Endothelial cell of umbilical vein (primary cell): ENCODE results near the gene GRID2. TPM values are rescaled to one million over a fixed set of nuclear protein-coding genes. Genes with fewer than 3 reads are reported as not detected.

Experiments used
- BruUV-seq: library from RNA; stranded (reverse); fragments of 400-500 nt; replicated peaks from 2 replicates; lab custom pipeline; 2021; lab: Mats Ljungman, UMichigan
- CTCF ChIA-PET: fragments of 300-600, 350-600 bp; sonication (Branson Sonifier 250); formaldehyde crosslinking; loops from one replicate; lab custom pipeline; 2021; ENCODE audit warnings: antibody characterized with exemption, inconsistent platforms; lab: Charles Lee
- POLR2A ChIA-PET: fragments of 300-600, 350-600 bp; sonication (Branson Sonifier 250); formaldehyde crosslinking; loops from one replicate; lab custom pipeline; 2021; ENCODE audit warnings: antibody characterized with exemption, inconsistent platforms; lab: Charles Lee
- DNase-seq: peaks from one replicate; pipeline ENCODE4 v3.0.0-alpha.2; 2011; ENCODE audit warnings: low read depth, low spot score
- FAIRE-seq: peaks from 2 replicates; lab custom pipeline; 2011; peaks lifted over from hg19 to GRCh38; lab: Jason Lieb, UNC
- H2AFZ ChIP-seq: 2 replicates; pipeline ENCODE4 v1.6.0; 2012; ENCODE audit warnings: low read depth, low read length, control low read depth, inconsistent platforms
- H3K27ac ChIP-seq: 2 replicates; pipeline ENCODE4 v1.5.1; 2011; ENCODE audit warnings: low read depth, mild to moderate bottlenecking, control low read depth, low read length, moderate library complexity; ENCODE audit not compliant: insufficient read depth
- H3K27me3 ChIP-seq, 2 experiments: 2 replicates each; pipeline versions ENCODE4 v1.6.0 to v1.6.1; 2011; ENCODE audit warnings: low read length in 2 of 2, mixed read lengths in 1 of 2; ENCODE audit not compliant: control insufficient read depth in 2 of 2, insufficient read depth in 2 of 2
- H3K36me3 ChIP-seq, 2 experiments: 2 replicates in 1 of 2; 3 replicates in 1 of 2; pipeline ENCODE4 v1.5.1; 2011; ENCODE audit warnings: low read length in 2 of 2, mild to moderate bottlenecking in 1 of 2, moderate library complexity in 1 of 2; ENCODE audit not compliant: control insufficient read depth in 2 of 2, insufficient read depth in 2 of 2; ENCODE audit errors: extremely low read depth in 1 of 2
- H3K4me1 ChIP-seq: 3 replicates; pipeline ENCODE4 v1.5.1; 2011; ENCODE audit warnings: mild to moderate bottlenecking, low read length; ENCODE audit not compliant: control insufficient read depth, insufficient read depth; ENCODE audit errors: extremely low read depth
- H3K4me2 ChIP-seq: 2 replicates; pipeline ENCODE4 v1.6.1; 2011; ENCODE audit warnings: low read length, control low read depth, mixed read lengths; ENCODE audit not compliant: insufficient read depth
- H3K4me3 ChIP-seq, 3 experiments: fragments of 200-600 bp in 1 of 3; sonication (generic), shearing (Covaris generic) in 1 of 3; replicated peaks in 1 of 3; 2 replicates each; pipeline ENCODE4 v1.5.1; 2011 to 2016; ENCODE audit warnings: control low read depth in 3 of 3, low read length in 3 of 3, mild to moderate bottlenecking in 2 of 3, inconsistent platforms in 1 of 3, low read depth in 1 of 3, moderate library complexity in 1 of 3; ENCODE audit not compliant: insufficient read depth in 1 of 3
- H3K79me2 ChIP-seq: 2 replicates; pipeline ENCODE4 v1.6.0; 2012; ENCODE audit warnings: low read length, inconsistent platforms; ENCODE audit not compliant: control insufficient read depth, insufficient read depth
- H3K9ac ChIP-seq: replicated peaks from 2 replicates; pipeline ENCODE3; 2011; ENCODE audit warnings: low read length, control low read depth; ENCODE audit not compliant: insufficient read depth; ENCODE audit errors: extremely low read depth
- H3K9me1 ChIP-seq: replicated peaks from 3 replicates; pipeline ENCODE4 v1.6.0; 2011; ENCODE audit warnings: mild to moderate bottlenecking, low read length; ENCODE audit not compliant: control insufficient read depth, insufficient read depth; ENCODE audit errors: extremely low read depth
- H3K9me3 ChIP-seq: replicated peaks from 2 replicates; pipeline ENCODE4 v1.5.1; 2012; ENCODE audit warnings: low read length, inconsistent platforms; ENCODE audit not compliant: control insufficient read depth, insufficient read depth
- H4K20me1 ChIP-seq: replicated peaks from 2 replicates; pipeline ENCODE3; 2011; ENCODE audit warnings: mild to moderate bottlenecking, low read length; ENCODE audit not compliant: control insufficient read depth, insufficient read depth; ENCODE audit errors: extremely low read depth
- EZH2 ChIP-seq: IDR thresholded peaks from 2 replicates; pipeline ENCODE4 v1.6.1; 2012; ENCODE audit warnings: borderline replicate concordance, low read depth, mild to moderate bottlenecking, moderate library complexity, low read length, inconsistent platforms; ENCODE audit not compliant: severe bottlenecking
- FOS ChIP-seq: IDR thresholded peaks from 2 replicates; pipeline ENCODE4 v1.6.1; 2011; ENCODE audit warnings: mild to moderate bottlenecking, low read length, moderate library complexity, borderline replicate concordance; ENCODE audit not compliant: insufficient read depth
- POLR2AphosphoS5 ChIP-seq: IDR thresholded peaks from 2 replicates; pipeline ENCODE4 v1.6.1; 2012; ENCODE audit warnings: low read depth, mild to moderate bottlenecking, control low read depth, low read length, moderate library complexity; ENCODE audit not compliant: insufficient read depth
- dilution Hi-C: fragments of 300-500 bp; cut with MboI; formaldehyde crosslinking; loops from one replicate; pipeline ENCODE4 v1.15.0; 2019; ENCODE audit warnings: low sequenced_read_pairs; ENCODE audit not compliant: extremely low pct_ligation_motif_present
- intact Hi-C: fragments of 100-400 bp; cut with micrococcal nuclease; formaldehyde crosslinking; loops from one replicate; pipeline ENCODE4 v1.10.0; 2022
- polyA plus RNA-seq, 4 experiments: library from polyadenylated mRNA; depleted of rRNA in 3 of 4; stranded (reverse) in 3 of 4; unstranded in 1 of 4; fragments of >200 nt; gene quantifications; 2 replicates each; pipeline versions ENCODE4 v1.2.1 to v1.2.3, GENCODE V29; 2011 to 2012; ENCODE audit warnings: missing spikeins in 1 of 4
- total RNA-seq: library from RNA; stranded (reverse); gene quantifications from 2 replicates; pipeline ENCODE4 v1.2.3, GENCODE V29; 2021

GRID2 gene
- total and polyA plus RNA-seq, 2 donors (not counting 3 experiments of a cell fraction or from before 2014, with no cell fraction given), result not detected

GRCh38 chr4:92968996-92969395 is 665.2 kb downstream of the GRID2 start:
- Histone ChIP-seq H3K27me3 (no peaks in the 10 kb centered on the region), H3K27ac (no peak overlapping the region), H3K9ac (no peak overlapping the region), H3K4me3 (no peak overlapping the region), H3K36me3 (no peaks in the 10 kb centered on the region), H4K20me1 (no peaks in the 10 kb centered on the region), H3K9me3 (no peaks in the 10 kb centered on the region), H3K4me2 (no peak overlapping the region), H3K79me2 (no peaks in the 10 kb centered on the region), H2AFZ (no peak overlapping the region), H3K9me1 (no peaks in the 10 kb centered on the region), H3K4me1 (peaks cover 5% of the 10 kb centered on the region)
- FAIRE-seq (no peak), DNase-seq (no peak)
- dilution Hi-C loops (no loop called here), intact Hi-C loops (no loop called here)
- ChIA-PET CTCF (no interaction called here), POLR2A (no interaction called here)
- BruUV-seq, result no TSS peak
- TF ChIP-seq EZH2, result no peak

GRCh38 chr4:92969650-92970379 is 666.0 kb downstream of the GRID2 start:
- no peak overlapping the region for H3K4me3 ChIP-seq
- H3K4me1 ChIP-seq, result peaks cover 5% of the 10 kb centered on the region
- BruUV-seq, result no TSS peak
- H3K9ac ChIP-seq, result no peak overlapping the region
- CTCF ChIA-PET, result no interaction called here
- no peak overlapping the region for H2AFZ ChIP-seq
- POLR2A ChIA-PET, result no interaction called here
- H3K4me2 ChIP-seq, result peak overlapping the region; percentile 31
- H3K27ac ChIP-seq, result no peak overlapping the region
- FAIRE-seq, result peak; percentile 73
- peak; percentile 76 for DNase-seq
- TF ChIP-seq EZH2 (no peak), FOS (peak; percentile 73), POLR2AphosphoS5 (no peak)
- dilution Hi-C loops (no loop called here), intact Hi-C loops (no loop called here)
- no peaks in the 10 kb centered on the region for H3K36me3 ChIP-seq
- H3K9me3 ChIP-seq, result no peaks in the 10 kb centered on the region
- no peaks in the 10 kb centered on the region for H3K27me3 ChIP-seq
- H4K20me1 ChIP-seq, result no peaks in the 10 kb centered on the region
- H3K79me2 ChIP-seq, result no peaks in the 10 kb centered on the region
- H3K9me1 ChIP-seq, result no peaks in the 10 kb centered on the region
